22Rv1 (cell line): ENCODE measurements around the gene MBOAT2.

Source experiments
- H3K27ac ChIP-seq: fragments of 450-650 bp; 2 replicates; pipeline ENCODE4 v1.5.1; 2017
- ZFX ChIP-seq: fragments of 450-650 bp; IDR thresholded peaks from 2 replicates; pipeline ENCODE4 v1.6.1; 2017; ENCODE audit warnings: antibody characterized with exemption, borderline replicate concordance
- TF ChIP-seq, protein P1 (sequence below): fragments of 450-650 bp; IDR thresholded peaks from 2 replicates; pipeline ENCODE4 v1.5.1; 2017; ENCODE audit warnings: mild to moderate bottlenecking

Gene MBOAT2

DNA sequence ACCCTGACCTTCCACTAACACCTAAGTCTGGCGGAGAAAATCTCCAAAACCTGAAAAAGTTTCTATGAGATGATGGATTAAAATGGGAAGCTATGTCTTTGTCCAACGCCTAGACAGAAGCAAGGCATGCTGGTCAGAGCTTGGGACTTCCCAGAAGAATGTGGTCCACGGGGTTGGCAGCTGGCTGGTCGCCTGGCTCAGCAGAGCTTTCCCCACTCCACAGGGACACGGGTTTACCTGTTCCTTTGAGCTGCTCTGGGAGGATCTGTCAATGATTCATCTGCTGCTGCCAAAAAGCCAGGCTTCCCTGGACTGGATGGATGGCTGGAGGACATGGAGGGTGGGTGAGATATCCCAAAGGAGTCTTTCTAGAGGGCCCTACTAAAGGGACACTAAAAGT is 10.8 kb downstream of the MBOAT2 start:
- no peak overlapping the region for H3K27ac ChIP-seq
- no peak for TF ChIP-seq ZFX
- TF ChIP-seq, protein P1, sequence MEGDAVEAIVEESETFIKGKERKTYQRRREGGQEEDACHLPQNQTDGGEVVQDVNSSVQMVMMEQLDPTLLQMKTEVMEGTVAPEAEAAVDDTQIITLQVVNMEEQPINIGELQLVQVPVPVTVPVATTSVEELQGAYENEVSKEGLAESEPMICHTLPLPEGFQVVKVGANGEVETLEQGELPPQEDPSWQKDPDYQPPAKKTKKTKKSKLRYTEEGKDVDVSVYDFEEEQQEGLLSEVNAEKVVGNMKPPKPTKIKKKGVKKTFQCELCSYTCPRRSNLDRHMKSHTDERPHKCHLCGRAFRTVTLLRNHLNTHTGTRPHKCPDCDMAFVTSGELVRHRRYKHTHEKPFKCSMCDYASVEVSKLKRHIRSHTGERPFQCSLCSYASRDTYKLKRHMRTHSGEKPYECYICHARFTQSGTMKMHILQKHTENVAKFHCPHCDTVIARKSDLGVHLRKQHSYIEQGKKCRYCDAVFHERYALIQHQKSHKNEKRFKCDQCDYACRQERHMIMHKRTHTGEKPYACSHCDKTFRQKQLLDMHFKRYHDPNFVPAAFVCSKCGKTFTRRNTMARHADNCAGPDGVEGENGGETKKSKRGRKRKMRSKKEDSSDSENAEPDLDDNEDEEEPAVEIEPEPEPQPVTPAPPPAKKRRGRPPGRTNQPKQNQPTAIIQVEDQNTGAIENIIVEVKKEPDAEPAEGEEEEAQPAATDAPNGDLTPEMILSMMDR, result no peak

DNA sequence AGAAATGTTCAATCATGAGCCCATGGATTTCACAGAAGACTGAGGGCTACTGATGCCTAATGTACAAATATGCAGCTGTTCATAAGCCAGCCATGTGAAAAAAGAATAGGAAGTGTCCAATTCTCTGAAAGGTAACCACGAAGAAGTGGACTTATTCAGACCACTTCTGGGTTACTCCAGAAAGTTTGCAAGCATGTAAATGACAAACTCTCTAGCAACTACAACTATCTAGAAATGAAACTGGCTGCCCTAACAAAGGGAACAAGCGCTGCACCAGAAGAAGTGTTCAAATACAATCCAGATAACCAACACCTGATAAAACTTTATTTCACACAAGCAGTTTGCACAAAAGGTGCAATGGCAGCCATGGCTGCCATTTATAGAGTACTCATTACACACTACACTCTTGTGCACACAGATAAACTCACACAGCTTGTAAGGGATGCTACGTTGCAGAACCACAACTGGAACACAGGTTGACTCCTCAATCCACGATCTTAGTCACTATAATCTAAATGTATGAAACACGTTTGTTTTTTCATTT is 13.9 kb downstream of the MBOAT2 start:
- no peak overlapping the region for H3K27ac ChIP-seq

DNA sequence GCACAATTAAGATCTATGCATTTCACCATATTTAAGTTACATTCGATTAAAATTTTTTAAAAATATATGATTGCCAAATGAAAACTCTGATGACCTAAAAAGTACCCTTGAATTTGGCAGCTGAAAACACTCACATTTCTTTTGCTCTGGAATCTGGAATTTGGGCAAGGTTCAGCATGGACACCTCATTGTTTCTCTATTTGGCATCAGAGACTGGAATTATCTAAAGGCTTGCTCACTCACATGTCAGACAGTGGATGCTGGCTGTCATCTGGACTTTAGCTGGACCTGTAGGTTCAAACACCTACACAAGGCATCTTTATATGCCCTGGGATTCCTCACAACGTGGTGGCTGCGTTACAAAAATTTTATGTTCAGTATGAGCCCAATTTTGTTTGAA is 16.1 kb downstream of the MBOAT2 start:
- TF ChIP-seq ZFX, result no peak
- TF ChIP-seq, protein P1, result no peak
- H3K27ac ChIP-seq, result no peak overlapping the region

More for the DNA sequence above, 13.9 kb downstream of the MBOAT2 start:
- TF ChIP-seq ZFX, result no peak
- TF ChIP-seq, protein P1, result no peak

DNA sequence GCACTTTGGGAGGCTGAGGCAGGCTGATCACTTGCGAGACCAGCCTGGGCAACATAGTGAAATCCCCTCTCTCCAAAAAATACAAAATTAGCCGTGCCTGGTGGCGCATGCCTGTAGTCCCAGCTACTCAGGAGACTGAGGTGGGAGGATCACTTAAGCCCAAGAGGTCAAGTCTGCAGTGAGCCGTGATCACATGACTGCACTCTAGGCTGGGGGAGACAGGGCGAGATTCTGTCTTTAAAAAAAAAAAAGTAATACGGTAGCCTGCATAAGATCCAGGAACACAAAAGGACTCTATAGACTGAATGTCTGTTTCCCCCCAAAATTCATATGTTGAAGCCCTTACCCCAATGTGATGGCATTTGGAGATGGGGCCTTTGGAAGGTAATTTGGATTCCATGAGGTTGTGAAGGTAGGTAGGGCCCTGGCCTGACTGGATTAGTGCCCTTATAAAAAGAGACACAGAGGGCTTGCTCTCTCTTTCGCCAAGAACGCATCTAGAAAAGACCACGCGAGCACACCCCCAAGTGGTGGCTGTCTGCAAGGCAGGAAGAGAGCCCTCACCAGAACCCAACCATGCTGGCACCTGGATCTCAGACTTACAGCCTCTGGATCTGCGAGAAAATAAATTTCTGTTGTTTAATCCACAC is 17.0 kb downstream of the MBOAT2 start:
- no peak for TF ChIP-seq ZFX
- TF ChIP-seq, protein P1, result peak; percentile 35
- no peak overlapping the region for H3K27ac ChIP-seq

DNA sequence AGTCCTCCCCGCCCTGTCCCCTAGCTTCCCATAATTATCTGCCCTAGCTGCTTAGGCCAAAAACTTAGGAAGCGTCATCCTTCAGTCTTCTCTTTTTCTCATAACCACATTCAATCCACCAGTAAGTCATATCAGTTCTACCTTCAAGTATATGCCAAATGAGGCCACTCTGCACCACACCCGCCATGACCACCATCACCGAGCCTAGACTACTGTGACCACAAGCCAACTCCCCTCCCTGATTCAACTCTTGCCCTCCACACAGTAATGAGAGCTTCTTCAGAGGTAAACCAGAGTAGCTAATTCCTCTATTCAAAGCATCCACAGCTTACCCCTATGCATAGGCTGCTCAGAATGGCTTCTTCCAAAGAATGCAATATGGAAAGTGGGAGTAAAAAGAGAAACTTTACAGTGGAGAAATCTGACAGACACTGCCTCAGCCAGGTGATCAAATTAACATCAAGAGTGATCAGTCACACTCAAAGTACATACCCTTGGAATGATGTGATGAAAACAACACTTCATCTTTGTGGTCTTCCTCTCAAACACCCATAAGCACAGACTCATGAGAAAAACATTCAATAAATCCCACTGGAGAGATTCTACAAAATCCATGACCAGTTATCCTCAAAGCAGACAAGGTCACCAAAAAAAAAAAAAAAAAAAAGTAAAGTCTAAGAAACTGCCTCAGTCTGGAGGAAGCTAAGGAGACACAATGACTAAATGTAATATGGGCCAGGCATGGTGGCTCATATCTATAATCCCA is 17.7 kb downstream of the MBOAT2 start:
- TF ChIP-seq ZFX, result no peak
- TF ChIP-seq, protein P1, result no peak
- H3K27ac ChIP-seq, result no peak overlapping the region

DNA sequence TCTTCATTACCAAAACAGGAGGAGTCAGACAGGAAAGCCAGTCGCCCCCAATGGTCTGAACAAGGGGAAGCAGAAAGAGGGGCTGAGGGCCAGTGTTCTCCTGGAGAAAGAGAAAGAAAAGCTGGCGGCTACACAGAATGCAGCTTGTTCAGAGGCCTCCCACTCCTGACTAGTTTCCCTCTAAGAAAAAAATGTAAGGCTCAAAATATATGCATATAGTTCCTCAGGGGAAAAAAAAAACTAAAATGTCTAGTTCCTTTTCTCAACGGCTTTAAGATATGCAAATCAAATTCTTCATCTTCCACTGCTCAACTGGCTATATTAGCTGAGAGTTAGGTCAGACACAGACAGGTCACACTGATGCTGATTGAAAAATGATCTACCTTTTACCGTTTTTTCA is 18.6 kb downstream of the MBOAT2 start:
- TF ChIP-seq ZFX, result no peak
- TF ChIP-seq, protein P1, result no peak
- no peak overlapping the region for H3K27ac ChIP-seq

DNA sequence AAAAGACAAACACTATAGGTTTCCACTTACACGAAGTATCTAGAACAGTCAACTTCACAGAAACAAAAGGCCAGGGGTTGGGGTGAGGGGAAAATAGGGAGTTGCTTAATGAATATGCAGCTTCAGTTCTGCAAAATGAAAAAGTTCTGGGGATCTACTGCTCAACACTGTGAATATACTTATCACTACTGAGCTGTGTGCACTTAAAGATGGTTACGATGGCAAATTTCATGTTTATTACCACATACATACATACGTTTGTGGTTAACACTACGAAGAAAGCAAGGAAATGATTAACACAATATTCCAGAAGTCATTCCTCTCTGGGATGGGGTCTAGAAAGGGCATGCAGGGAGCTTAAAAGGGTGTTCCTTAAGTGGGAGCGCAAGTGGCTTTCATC is 19.3 kb downstream of the MBOAT2 start:
- no peak overlapping the region for H3K27ac ChIP-seq
- TF ChIP-seq ZFX, result no peak
- TF ChIP-seq, protein P1, result no peak
